ENCODE measurements around the gene PCGF5. TPM values are rescaled to one million over a fixed set of nuclear protein-coding genes. Genes with fewer than 3 reads are reported as not detected.

Gene PCGF5
- total and polyA plus RNA-seq, 2 of the 8 experiments (the other 6 are each of a cell fraction or from before 2014, with no cell fraction given), result 5.8 to 8.4 TPM

DNA sequence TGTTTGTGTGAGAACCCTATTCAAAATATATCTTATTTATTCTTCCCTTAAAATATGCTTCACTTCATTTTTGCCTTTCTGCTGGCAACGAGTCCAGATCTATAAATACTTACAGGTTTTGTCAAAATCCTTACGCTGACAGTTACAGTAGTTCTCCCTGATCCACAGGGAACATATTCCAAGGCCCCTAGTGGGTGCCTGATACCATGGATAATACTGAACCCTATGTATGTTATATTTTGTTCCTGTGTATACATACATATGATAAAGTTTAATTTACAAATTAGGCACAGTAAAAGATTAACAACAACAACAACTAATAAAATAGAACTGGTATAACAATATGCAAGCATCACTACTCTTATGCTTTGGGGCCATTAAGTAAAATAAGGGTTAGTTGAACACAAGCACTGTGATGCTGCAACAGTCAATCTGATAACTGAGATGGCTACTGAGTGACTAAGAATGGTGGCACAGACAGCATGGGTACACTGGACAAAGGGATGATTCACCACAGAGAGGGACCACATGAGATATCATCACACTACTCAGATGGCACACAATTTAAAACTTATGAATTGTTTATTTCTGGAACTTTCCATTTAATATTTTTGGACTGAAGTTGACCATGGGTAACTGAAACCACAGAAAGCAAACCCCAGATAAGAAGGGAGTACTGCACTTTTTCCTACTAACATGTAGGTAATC, 29.4 kb upstream of the PCGF5 start:
- Histone ChIP-seq H2BK20ac (ENCODE audit: low read length) (no peak overlapping the region), H3K4me2 (ENCODE audit: insufficient read depth in 1 of 2, low read depth in 2 of 2, low read length in 2 of 2) (no peak overlapping the region), H3K4ac (replicated peaks; ENCODE audit: insufficient read length, low read depth, low read length) (no peak overlapping the region), H2BK12ac (ENCODE audit: low read depth, low read length) (no peak overlapping the region), H3K27me3 (replicated peaks in 1 of 4; ENCODE audit: control insufficient read depth in 3 of 4, extremely low read depth in 1 of 4, insufficient read depth in 3 of 4, low read length in 3 of 4) (no peaks in the 10 kb centered on the region), H3K79me2 (ENCODE audit: control insufficient read depth in 1 of 2, insufficient read depth in 2 of 2, low read length in 2 of 2) (no peaks in the 10 kb centered on the region), H3K27ac (ENCODE audit: low read depth, low read length) (no peak overlapping the region), H3K79me1 (ENCODE audit: low read depth, low read length) (no peaks in the 10 kb centered on the region), H2AK5ac (ENCODE audit: low read depth, low read length) (no peak overlapping the region), H3K14ac (ENCODE audit: insufficient read length) (no peak overlapping the region), H3K23me2 (ENCODE audit: low read depth, low read length) (no peaks in the 10 kb centered on the region), H4K91ac (replicated peaks; ENCODE audit: insufficient read length, low read length) (no peak overlapping the region), H3K4me1 (replicated peaks in 1 of 4; ENCODE audit: control insufficient read depth in 3 of 4, insufficient read depth in 4 of 4, low read length in 3 of 4) (no peaks in the 10 kb centered on the region), H2BK15ac (ENCODE audit: low read length) (no peak overlapping the region), H3K23ac (ENCODE audit: insufficient read length) (no peak overlapping the region), H2BK120ac (replicated peaks; ENCODE audit: low read depth, low read length) (no peak overlapping the region), H4K20me1 (replicated peaks in 1 of 2; ENCODE audit: control insufficient read depth in 1 of 2, insufficient read depth in 2 of 2, low read length in 2 of 2) (no peaks in the 10 kb centered on the region), H3K9me3 (ENCODE audit: insufficient read depth in 2 of 2, low read depth in 1 of 2, low read length in 1 of 2) (no peaks in the 10 kb centered on the region), H3K56ac (replicated peaks; ENCODE audit: insufficient read length, low read depth, low read length) (no peak overlapping the region), H4K8ac (ENCODE audit: extremely low read depth, insufficient read depth, low read length) (no peak overlapping the region), H2BK5ac (ENCODE audit: low read depth, low read length) (no peak overlapping the region), H3K9ac (replicated peaks in 1 of 4; ENCODE audit: extremely low read depth in 1 of 4, low read depth in 3 of 4, low read length in 3 of 4) (no peak overlapping the region), H2AFZ (ENCODE audit: low read length) (no peak overlapping the region), H3K18ac (ENCODE audit: extremely low read depth, low read length) (no peak overlapping the region), H4K5ac (ENCODE audit: insufficient read length, low read depth, low read length) (no peak overlapping the region), H3K4me3 (ENCODE audit: extremely low read depth in 1 of 4, insufficient read depth in 2 of 4, low read depth in 3 of 4, low read length in 4 of 4) (no peak overlapping the region), H3K36me3 (ENCODE audit: control insufficient read depth in 2 of 4, insufficient read depth in 4 of 4, low read length in 3 of 4) (no peaks in the 10 kb centered on the region)
- WGBS, 2 experiments (ENCODE audit: extremely low coverage in 1 of 2, insufficient coverage in 1 of 2, insufficient read length in 1 of 2, insufficient replicate concordance in 2 of 2, low coverage in 1 of 2, low lambda C conversion rate in 2 of 2, missing lambda C conversion rate in 1 of 2), result 90% methylated on average over 2 of the region's 2 CpGs; no CpG with 5 or more reads in 1 of the 2 experiments
- ChIA-PET POLR2A (ENCODE audit: partially characterized antibody) (interaction anchor here (0.7 kb wide), 1 partner anchor 40 kb away, joined by 3 read pairs; no protein-coding TSS in a partner anchor), CTCF (ENCODE audit: partially characterized antibody) (interaction anchor here (1.3 kb wide), 1 partner anchor 60 kb away, joined by 3 read pairs; no protein-coding TSS in a partner anchor)
- no peak for DNase-seq (ENCODE audit: low read depth in 1 of 2, low spot score in 2 of 2)
- FAIRE-seq, result no peak
- TF ChIP-seq GTF2F1 (IDR thresholded peaks at IDR 0.05; ENCODE audit: borderline replicate concordance, low read depth, low read length) (no peak), CEBPB (IDR thresholded peaks at IDR 0.05; ENCODE audit: low read depth, low read length) (no peak), NANOG (IDR thresholded peaks at IDR 0.05; ENCODE audit: insufficient read depth, low read depth, low read length, poor library complexity, severe bottlenecking) (no peak), PHF8 (conservative IDR thresholded peaks at IDR 0.05; ENCODE audit: low read depth, low read length) (no peak)
- TF ChIP-seq, protein P1, sequence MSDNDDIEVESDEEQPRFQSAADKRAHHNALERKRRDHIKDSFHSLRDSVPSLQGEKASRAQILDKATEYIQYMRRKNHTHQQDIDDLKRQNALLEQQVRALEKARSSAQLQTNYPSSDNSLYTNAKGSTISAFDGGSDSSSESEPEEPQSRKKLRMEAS (IDR thresholded peaks at IDR 0.05), result no peak
